Measurements from ENCODE around the gene ZNF641.
A peak's percentile ranks its signal among the peaks of the same experiment; 100 is the strongest.

Gene ZNF641

GRCh38 chr12:48350249-48351021 lies at the start of gene ZNF641:
TSS of gene ZNF641 (minus strand) at chr12:48350919. CDS start at chr12:48348090, 2,829 bp downstream.
- peak; percentile 28 to 60 (median 47) for DNase-seq (ENCODE audit: low read depth in 2 of 3, low spot score in 2 of 3)

GRCh38 chr12:48390026-48390425 lies 39.3 kb upstream of the ZNF641 start:
- no peak for DNase-seq (ENCODE audit: low read depth in 2 of 3, low spot score in 2 of 3)

GRCh38 chr12:48389409-48389808 lies 38.7 kb upstream of the ZNF641 start:
- DNase-seq (ENCODE audit: low read depth in 2 of 3, low spot score in 2 of 3): no peak

- no peak for DNase-seq (ENCODE audit: low read depth in 2 of 3, low spot score in 2 of 3)
Observed at GRCh38 chr12:48388938-48389337, 38.2 kb upstream of the ZNF641 start.

GRCh38 chr12:48388460-48388859 lies 37.7 kb upstream of the ZNF641 start:
- DNase-seq (ENCODE audit: low read depth in 2 of 3, low spot score in 2 of 3): no peak

- no peak for DNase-seq (ENCODE audit: low read depth in 2 of 3, low spot score in 2 of 3)
Observed at GRCh38 chr12:48380596-48380995, 29.9 kb upstream of the ZNF641 start.

DNA sequence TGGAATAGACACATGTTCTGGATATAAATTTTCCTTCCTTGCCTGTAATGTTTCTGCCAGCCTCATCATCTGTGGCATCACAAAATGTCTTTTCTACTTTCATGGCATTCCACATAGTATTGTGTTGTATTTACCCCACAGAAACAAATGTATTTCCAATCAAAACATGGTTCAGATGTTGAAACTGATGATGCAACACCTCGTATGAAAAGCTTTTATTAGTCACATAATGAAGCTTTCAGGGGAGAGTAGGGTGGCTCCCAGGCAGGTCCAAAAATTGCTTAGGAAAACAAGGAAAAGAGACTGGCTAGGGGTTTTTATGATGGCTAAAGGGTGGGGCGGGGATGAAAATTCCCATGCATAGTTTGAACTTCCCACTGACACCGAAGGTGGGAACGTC lies 29.1 kb upstream of the ZNF641 start:
- no peak for DNase-seq (ENCODE audit: low read depth in 2 of 3, low spot score in 2 of 3)

GRCh38 chr12:48377646-48378045 lies 26.9 kb upstream of the ZNF641 start:
- no peak for DNase-seq (ENCODE audit: low read depth in 2 of 3, low spot score in 2 of 3)

DNA sequence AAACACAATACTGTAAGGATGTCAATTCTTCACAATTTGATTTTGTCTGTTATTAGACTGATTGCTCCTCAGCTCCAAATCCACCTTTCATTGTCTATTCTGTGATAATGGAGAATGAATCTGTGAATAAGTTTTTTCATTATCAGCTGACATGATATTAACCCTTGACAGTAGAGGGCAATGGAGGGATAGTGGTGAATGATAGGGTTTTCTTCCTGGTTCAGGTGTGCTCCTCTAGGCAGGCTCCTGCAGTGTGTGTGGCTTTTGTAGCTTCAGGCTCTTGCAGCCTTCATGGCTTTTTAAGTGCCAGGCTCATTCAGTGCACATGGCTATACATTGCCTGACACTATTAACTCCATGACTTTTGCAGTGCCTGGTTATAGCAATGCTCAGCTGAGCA lies 23.4 kb upstream of the ZNF641 start:
- DNase-seq (ENCODE audit: low read depth in 2 of 3, low spot score in 2 of 3): no peak

GRCh38 chr12:48366131-48366530 lies 15.4 kb upstream of the ZNF641 start:
- no peak for DNase-seq (ENCODE audit: low read depth in 2 of 3, low spot score in 2 of 3)

- no peak for DNase-seq (ENCODE audit: low read depth in 2 of 3, low spot score in 2 of 3)
Observed at GRCh38 chr12:48361664-48362339, 11.1 kb upstream of the ZNF641 start.

GRCh38 chr12:48358937-48359513 lies 8.3 kb upstream of the ZNF641 start:
- no peak for DNase-seq (ENCODE audit: low read depth in 2 of 3, low spot score in 2 of 3)

DNA sequence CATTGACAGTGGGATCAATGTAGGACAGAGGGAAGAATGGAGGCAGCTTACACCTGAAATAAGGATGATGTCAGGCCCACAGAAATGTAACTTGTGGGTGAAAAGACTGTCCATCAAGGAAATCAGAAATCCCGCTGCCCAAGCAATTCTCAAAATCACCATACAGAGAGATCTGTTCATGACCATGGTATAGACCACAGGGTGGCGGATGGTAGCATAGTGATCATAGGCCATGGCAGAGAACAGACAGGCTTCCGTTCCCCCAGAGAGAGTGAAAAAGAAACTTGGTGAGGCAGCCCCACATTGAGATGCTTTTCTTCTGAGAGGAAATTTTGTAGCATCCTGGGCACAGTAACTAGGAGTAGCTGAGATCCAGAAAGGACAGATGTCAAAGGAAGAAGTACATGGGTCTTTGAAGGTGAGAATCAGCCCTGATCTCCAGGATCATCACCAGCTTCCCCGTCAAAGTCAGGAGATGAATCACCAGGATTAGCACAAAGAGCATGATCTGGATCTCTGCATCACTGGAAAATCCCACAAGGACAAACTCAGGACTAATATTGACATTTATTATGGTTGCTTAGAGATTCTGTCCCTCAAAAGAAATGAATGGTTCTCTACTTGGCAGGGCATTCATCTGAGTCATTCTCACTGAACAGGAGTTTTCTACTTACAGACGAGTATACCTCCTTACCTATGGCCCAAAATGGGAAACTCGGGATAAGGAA lies 5.5 kb upstream of the ZNF641 start:
- no peak for DNase-seq (ENCODE audit: low read depth in 2 of 3, low spot score in 2 of 3)

DNA sequence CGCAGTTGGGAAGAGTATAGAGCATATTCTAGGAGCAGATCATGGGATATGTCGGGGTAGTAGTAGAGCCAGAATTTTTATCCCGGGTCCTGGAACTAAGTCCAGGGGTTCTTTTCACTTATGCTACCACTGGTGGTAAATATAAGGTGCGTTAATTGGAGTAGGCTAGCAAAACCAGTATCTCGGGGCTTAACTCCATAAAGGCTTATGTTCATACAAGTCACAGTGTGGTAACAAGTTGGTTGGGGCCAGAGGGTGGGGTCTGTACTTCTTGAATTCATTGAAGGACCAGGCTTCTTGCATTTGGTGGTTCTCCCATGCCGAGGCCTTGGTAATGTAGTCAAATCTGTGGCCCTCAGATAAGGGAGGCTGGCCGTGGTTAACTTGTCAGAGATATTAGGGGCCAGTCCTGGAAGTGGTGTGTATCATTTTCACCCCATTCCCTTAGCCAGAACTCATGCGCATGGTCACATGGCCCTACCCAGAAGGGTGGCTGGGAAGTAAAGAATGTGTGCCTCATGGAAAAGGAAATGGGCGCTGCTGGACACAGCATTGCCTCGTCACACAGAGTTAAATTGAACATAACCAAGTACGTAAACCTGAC lies 1.5 kb upstream of the ZNF641 start:
- DNase-seq (ENCODE audit: low read depth in 2 of 3, low spot score in 2 of 3): no peak

- peak in 1 of 3 experiments; percentile 6 for DNase-seq (ENCODE audit: low read depth in 2 of 3, low spot score in 2 of 3)
Observed at GRCh38 chr12:48351022-48351708, 446 bp upstream of the ZNF641 start.

- DNase-seq (ENCODE audit: low read depth in 2 of 3, low spot score in 2 of 3): no peak
Observed at GRCh38 chr12:48349471-48349870, 1.2 kb downstream of the ZNF641 start.

GRCh38 chr12:48342980-48343379 lies 7.7 kb downstream of the ZNF641 start:
- DNase-seq (ENCODE audit: low read depth in 2 of 3, low spot score in 2 of 3): no peak

GRCh38 chr12:48340943-48341342 lies 9.8 kb downstream of the ZNF641 start:
- DNase-seq (ENCODE audit: low read depth in 2 of 3, low spot score in 2 of 3): no peak

- DNase-seq (ENCODE audit: low read depth in 2 of 3, low spot score in 2 of 3): no peak
Observed at GRCh38 chr12:48339442-48340117, 11.1 kb downstream of the ZNF641 start.

GRCh38 chr12:48336564-48336963 lies 14.2 kb downstream of the ZNF641 start:
- DNase-seq (ENCODE audit: low read depth in 2 of 3, low spot score in 2 of 3): no peak

Measured in activated CD8-positive, alpha-beta memory T cell treated with anti-CD3 and anti-CD28 coated beads for 48 hours (primary cell).